GM10266 (cell line): ENCODE results near the gene LHPP.

ENCODE experiments used
- DNase-seq: peaks from one replicate; pipeline ENCODE4 v3.0.0; 2012; ENCODE audit errors: extremely low spot score
- TF ChIP-seq, protein P1 (sequence below): IDR thresholded peaks from 2 replicates; pipeline ENCODE4 v1.5.1; 2012; ENCODE audit warnings: mild to moderate bottlenecking, low read depth; ENCODE audit not compliant: control insufficient read depth, insufficient read depth; ENCODE audit errors: missing control alignments

Gene LHPP

DNA sequence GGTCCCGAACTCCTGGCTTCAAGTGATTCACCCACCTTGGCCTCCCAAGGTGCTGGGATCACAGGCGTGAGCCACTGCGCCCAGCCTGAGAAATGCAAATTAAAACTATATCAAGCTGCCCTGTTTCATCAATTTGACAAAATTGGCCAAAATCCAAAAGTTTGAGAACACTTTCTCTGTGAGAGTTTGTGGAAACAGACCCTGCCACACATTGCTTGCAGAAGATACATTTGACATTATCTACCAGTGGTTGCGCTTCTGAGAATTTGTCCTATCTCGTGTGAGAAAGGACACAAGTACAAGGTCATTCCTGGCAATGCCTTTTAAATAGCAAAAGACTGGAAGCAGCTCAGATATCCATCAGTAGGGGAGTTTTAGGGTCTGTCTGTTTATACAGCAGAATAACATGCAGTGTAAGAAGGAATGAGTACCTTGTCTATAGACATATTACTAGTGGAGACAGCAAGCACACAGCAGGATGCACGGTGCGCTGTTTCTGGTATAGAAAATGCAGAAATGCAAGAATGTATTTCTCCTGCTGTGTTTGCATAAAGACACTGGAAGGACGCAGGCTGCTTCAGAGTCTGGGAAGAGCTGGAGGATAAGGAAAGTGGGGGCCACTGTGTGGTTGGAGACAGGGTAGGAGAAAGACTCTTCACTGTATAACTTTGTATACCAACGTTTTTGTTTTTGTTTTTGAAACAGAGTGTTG is 4.3 kb downstream of the LHPP start:
- no peak for DNase-seq

DNA sequence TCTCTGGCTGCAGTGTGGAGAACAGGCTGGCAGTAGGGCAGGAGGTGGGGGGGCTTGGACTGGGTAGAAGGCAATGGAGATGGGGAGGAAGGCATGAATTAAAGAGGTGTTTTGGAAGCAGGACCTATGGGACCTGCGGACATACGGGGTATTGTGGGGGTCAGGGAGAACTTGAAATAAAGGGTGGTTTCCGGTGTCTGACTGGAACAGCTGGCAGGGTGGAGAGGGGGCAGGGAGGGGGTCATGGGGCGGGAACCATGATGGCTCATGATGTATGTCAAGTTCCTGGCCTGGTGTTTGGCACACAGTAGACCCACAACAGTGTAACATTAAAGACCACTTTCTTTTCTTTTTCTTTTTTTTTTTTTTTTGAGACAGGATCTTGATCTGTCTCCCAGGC is 5.5 kb downstream of the LHPP start:
- TF ChIP-seq, protein P1, sequence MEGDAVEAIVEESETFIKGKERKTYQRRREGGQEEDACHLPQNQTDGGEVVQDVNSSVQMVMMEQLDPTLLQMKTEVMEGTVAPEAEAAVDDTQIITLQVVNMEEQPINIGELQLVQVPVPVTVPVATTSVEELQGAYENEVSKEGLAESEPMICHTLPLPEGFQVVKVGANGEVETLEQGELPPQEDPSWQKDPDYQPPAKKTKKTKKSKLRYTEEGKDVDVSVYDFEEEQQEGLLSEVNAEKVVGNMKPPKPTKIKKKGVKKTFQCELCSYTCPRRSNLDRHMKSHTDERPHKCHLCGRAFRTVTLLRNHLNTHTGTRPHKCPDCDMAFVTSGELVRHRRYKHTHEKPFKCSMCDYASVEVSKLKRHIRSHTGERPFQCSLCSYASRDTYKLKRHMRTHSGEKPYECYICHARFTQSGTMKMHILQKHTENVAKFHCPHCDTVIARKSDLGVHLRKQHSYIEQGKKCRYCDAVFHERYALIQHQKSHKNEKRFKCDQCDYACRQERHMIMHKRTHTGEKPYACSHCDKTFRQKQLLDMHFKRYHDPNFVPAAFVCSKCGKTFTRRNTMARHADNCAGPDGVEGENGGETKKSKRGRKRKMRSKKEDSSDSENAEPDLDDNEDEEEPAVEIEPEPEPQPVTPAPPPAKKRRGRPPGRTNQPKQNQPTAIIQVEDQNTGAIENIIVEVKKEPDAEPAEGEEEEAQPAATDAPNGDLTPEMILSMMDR, result no peak
- no peak for DNase-seq

More for the DNA sequence above, 4.3 kb downstream of the LHPP start:
- TF ChIP-seq, protein P1, result no peak

DNA sequence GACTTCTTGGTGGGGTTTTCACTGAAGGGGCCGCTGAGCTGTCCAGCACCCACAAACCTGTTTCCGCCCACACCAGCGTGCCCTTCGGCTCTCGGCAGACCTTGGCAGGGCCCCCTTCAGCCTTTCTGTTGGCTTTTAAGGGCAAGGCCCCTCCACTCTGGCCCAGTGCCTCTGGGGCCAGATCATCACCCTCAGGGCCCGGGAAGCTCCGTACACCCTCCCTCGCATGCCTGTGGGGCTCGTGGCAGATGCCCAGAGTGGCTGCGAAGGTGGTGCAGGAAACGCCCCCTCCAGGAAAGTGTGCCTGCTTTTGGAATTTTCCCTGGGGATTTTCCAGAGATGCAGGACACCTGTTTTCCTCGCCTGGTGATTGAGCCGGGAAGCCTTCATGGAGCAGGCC is 7.0 kb downstream of the LHPP start:
- DNase-seq, result no peak
- TF ChIP-seq, protein P1, result no peak

DNA sequence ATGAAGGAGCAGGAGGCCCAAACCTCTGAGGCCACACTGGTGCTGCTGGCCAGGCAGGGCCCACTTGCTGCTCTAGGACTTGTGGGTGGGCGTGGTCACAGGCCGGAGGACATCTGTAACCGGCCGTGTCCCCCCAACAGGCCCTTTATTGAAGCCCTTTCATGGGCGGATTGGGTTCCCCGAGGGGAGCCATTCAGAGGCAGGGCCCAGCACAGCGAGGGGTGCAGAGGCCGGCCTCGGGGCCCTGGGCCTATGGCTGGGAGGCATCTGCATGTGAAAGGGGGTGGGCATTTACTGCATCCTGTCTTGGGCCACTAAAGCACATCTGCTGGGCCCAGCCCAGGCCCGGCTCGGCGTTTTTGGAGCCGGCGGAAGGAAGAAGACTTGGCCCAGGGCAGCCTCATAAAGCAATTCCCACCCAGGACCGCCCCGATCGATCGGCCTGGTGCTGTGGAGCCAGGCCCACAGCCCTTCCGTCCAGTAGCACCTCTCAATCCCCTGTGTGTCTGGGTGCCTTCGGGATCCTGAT is 8.4 kb downstream of the LHPP start:
- no peak for DNase-seq
- TF ChIP-seq, protein P1, result no peak

DNA sequence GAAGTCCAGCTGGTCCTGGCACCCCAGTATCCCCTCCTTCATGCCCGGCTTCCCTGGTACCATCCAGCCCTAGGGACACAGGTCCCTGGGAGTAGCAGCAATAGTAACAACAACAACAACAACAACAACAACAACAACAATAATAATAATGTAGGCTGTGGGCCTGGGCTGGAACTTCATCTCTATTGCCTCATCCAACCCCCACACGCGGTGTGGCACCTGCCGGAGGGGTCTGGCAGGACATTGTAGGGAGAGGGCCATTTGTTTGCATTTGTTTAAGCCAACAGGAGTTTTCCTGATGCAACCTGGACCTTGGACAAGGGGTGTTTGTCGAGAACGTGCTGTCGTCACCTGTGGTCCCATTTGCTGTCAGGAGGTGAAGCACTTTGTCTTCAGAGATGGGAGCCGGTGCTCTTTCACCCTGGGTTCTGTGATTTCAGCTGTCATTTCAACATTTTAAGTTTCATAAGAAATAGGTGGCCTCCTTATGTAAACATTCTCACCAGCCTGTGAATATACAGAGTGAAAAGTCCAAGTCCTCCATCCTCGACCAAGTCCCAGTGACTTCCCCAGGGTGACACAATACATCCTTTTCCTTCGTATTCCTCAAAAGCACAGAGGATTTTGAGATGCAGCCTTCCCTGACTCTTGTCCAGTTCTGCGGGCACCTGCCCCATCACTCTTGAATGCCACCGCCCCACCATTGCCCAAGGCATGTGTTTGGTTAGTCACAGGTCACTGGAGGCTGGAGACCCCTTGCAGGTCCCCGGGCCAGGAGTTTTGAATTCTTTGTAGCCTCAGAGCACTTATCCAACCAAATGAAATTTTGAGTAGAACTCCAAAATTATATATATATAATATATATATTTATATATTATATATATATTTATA is 9.2 kb downstream of the LHPP start:
- TF ChIP-seq, protein P1, result no peak
- DNase-seq, result no peak

DNA sequence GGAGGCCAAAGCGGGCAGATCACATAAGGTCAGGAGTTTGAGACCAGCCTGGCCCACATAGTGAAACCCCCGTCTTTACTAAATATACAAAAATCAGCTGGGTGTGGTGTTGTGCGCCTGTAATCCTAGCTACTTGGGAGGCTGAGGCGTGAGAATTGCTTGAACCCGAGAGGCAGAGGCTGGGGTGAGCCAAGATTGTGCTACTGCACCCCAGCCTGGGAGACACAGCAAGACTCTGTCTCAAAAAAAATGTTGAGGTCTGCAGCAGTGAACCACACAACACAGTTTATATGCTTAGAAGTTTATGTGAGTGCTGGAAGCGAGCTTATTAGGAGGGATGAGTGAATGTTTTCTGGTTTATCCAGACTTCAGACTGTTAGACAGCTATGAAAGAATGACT is 10.4 kb downstream of the LHPP start:
- TF ChIP-seq, protein P1, result no peak
- no peak for DNase-seq
